NCI-H748 treated with DMSO at 0.1 percent for 48 hours (cell line): ENCODE data around the gene PSAP.

ENCODE experiments used
- DNase-seq: peaks from one replicate; lab custom pipeline; 2025; lab: John Stamatoyannopoulos, UW

Gene PSAP

DNA sequence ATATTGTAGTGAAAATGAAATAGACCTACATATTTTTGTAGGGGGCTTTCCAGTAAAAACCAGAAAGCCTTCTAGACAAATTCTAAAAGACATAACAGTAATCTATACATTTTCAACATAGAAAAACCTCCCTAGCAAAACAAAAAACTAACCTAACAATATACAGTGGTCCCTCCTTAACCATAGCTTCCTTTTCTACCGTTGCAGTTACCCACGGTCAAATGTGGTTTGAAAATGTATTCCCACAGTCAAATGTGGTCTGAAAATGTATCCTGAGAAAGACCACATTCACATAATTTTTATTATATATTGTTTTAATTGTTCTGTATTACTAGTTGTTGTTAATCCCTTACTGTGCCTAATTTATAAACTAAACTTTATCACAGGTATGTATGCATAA lies 6.4 kb downstream of the PSAP start:
- DNase-seq = no peak

DNA sequence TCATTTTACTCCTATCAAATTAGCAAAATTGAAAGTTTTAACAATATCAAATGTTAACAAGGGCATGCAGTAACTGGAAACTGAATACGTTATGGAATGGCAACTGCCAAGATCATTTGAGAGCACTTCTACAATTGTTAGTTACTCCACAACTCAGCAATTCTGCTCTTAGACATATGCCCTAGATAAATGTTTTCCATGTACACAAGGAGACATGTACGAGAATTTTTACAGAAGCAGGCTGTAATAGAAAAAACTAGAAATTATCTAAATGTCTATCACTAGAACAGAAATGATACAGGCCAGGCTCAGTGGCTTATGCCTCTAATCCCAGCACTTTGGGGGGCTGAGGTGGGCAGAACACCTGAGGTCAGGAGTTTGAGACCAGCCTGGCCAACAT lies 7.0 kb downstream of the PSAP start:
- no peak for DNase-seq

DNA sequence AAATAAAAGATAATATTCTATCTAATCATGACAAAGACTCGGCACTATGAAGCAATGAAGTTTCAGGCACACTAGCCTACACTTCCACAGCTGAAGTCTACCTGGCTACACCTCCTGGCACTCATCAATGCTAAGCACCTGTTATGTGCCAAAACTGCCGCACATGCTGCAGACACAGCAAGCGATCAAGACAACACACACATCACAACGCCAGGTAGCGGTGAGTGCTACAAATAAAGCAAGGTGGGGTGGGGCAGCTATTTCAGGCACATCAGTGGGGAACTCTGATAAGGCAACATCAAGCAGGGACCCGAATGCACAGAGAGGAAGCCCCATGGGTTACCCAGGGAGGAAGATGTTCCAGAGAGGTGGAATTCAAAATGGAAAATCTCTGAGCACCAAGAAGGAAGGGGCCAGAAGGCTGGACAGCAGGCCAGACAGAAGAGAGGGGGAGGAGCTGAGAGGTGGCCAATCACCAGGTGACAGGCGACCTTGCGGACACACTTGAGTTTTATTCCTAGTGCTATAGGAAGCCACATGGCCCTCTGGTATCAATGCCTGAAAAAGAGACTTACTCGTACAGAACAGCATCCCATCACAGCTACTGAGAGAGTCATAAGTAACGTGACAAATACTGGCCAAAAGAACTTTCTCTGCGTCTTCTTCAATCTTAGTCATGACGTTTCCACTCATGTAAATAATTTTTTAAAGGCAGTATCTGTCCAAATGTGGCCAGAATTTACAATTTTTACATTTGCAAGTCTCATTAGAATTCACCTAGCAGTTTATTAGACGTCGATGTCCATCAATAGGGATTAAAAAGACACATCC lies 8.0 kb downstream of the PSAP start:
- no peak for DNase-seq

- no peak for DNase-seq
Observed at GRCh38 chr10:71842422-71842821, 8.6 kb downstream of the PSAP start.

- DNase-seq = no peak
Observed at GRCh38 chr10:71840958-71841335, 10.1 kb downstream of the PSAP start.

- DNase-seq = peak; percentile 7
Observed at GRCh38 chr10:71840177-71840957, 10.7 kb downstream of the PSAP start.

GRCh38 chr10:71838264-71839211 lies 12.5 kb downstream of the PSAP start:
- no peak for DNase-seq

DNA sequence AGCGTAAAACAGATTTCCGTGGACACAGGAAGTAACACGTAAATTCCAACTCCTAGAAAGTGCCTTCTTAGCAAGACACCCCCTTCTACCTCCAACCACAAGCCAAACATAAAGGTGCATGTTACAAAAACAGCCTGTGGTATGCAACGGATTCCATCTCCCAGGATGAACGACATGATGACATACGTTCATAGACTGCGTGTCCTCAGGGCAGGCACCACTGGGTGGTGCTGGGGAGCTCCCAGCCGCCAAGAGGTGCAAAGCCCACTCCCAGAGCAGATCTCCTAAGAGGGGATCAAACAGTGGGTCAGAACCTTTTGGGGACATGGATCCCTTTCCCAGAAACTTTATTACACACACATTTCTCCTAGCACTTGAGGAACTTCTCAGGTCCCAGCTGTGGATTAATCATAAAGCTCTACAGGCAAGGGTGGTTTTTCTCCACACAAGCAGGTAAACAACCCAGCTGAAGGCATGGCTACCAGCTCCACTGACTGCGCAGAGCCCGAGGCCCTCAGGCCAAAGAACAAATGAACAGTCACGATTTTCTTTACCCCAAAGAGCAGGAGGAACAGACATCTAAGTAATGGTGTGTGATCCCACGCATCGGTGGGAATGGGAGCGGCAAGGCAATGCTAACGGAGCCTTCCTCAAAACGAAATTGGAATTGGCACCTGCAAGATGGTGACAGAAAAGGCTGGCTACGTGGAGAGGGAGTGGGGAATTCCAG lies 13.8 kb downstream of the PSAP start:
- no peak for DNase-seq

DNA sequence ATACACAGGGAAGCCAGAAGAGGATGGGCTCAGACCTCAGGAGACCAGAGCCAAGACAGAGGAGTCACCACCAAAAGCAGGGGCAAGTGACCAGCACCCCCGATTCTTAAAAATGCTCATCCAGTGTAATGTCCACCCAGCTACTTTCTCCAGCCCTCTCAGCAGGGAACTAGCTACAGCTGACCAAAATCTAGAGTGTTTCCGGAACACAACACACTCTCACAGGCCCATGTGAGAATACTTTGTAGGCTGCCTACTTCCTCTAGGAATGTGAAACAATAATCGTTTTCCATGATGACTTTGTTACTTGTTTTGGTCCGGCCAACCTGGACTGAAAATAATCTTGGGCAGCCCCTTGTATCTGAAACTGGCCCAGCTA lies 14.5 kb downstream of the PSAP start:
- no peak for DNase-seq

GRCh38 chr10:71835671-71836595 lies 15.1 kb downstream of the PSAP start:
- DNase-seq = no peak

- no peak for DNase-seq
Observed at GRCh38 chr10:71834343-71834674, 16.7 kb downstream of the PSAP start.

GRCh38 chr10:71833451-71834342 lies 17.4 kb downstream of the PSAP start:
- no peak for DNase-seq

- DNase-seq = no peak
Observed at GRCh38 chr10:71832967-71833366, 18.1 kb downstream of the PSAP start.

GRCh38 chr10:71831646-71832552 lies 19.2 kb downstream of the PSAP start:
- DNase-seq = no peak

DNA sequence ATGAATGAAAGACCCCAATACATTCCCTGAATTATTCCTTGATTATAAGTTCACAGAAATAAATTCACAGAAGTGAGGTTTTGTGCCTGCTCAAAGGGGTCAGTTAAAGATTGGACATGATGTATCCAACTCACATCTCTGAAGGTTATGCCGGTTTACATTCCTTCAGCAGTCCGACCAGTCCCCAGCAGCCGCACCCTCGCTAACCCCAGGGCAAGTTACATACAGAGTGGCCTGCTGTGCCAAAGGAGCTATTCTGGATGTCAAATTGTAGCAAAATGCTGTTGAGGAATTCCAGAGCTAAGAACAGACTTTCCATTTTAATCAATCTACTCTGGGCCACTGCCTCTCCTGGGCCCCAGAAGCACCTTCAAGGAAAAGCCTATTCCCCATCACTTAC lies 20.3 kb downstream of the PSAP start:
- DNase-seq = no peak

DNA sequence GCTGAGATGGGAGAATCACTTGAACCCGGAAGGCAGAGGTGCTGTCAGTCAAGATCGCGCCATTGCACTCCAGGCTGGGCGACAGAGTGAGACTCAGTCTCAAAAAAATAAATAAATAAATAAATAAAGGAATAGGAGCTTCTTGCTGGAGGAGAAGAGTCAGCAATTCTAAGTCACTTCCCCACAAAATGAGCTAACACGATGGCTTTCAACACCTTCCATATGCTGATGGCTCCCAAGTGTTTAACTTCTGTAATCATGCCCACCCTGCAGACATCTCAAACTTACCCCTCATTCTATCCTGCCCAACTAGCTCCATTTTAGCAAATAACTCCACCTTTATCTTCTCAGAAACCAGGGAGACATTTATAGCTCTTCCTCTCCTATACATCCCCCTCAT lies 21.2 kb downstream of the PSAP start:
- DNase-seq = no peak

GRCh38 chr10:71829171-71829570 lies 21.9 kb downstream of the PSAP start:
- DNase-seq = no peak

DNA sequence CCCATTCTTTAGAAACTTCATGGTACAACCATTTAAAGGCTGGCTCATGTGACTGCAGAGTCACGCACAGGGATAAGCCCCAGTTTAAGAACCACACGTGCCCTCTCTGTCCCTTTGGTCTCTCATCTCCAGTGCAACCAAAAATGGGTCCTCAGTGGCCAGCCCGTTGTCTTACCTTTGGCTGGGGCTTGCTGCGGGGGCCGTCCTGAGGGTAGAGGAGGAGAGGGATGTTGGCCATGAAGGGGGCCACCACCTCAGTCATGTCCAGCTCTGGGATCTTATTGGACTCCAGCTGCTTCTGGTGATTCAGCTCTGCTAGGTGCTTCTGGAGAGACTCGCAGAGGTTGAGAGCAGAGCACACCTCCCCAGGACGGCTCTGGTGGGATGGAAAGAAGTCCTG lies 22.3 kb downstream of the PSAP start:
- no peak for DNase-seq

DNA sequence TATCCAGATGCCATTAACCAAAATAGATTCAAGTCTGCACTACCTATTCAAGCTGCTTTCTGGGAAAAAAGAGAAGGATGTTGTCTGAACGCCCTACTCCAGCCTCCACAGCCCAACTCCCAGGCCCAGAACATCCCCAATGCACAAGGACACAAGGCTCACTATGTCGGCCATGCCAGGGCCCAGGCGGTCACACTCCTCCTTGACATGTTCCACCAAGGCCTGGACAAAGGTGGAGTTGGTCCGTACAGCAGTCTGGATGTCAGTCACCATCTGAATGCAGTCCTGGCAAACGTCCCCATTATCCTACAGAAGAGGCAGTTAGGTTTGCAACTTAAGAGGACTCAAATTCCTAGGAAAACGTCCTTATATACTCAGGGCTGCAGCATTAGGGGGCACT lies 23.2 kb downstream of the PSAP start:
- DNase-seq = no peak
